ENCODE measurements around the gene PTX3. TPM values are rescaled to one million over a fixed set of nuclear protein-coding genes. Genes with fewer than 3 reads are reported as not detected.

The PTX3 gene
- total and polyA plus RNA-seq, 2 of the 13 experiments (the other 11 are each of a cell fraction or from before 2014, with no cell fraction given) = not detected

GRCh38 chr3:157408499-157409149 is 28.0 kb upstream of the PTX3 start:
- Histone ChIP-seq H3K4me2 (ENCODE audit: low read depth, low read length) (no peak overlapping the region), H3K9me3 (ENCODE audit: low read length) (no peaks in the 10 kb centered on the region), H4K20me1 (ENCODE audit: insufficient read depth, low read length) (no peaks in the 10 kb centered on the region), H3K4me3 (replicated peaks in 1 of 3; ENCODE audit: insufficient read depth in 1 of 3, low read depth in 2 of 3, low read length in 3 of 3) (no peak overlapping the region), H3K27ac (ENCODE audit: extremely low read length, insufficient read depth, low read length) (no peak overlapping the region), H3K4me1 (ENCODE audit: insufficient read depth, low read length) (no peaks in the 10 kb centered on the region), H3K36me3 (replicated peaks in 1 of 2; ENCODE audit: control insufficient read depth in 1 of 2, insufficient read depth in 2 of 2, low read length in 2 of 2) (no peaks in the 10 kb centered on the region), H3K9ac (ENCODE audit: insufficient read depth, low read depth, low read length) (no peak overlapping the region), H3K79me2 (ENCODE audit: insufficient read depth, low read length) (no peaks in the 10 kb centered on the region), H2AFZ (ENCODE audit: low read length) (no peak overlapping the region), H3K27me3 (ENCODE audit: control insufficient read depth in 1 of 2, insufficient read depth in 2 of 2, low read length in 2 of 2) (no peaks in the 10 kb centered on the region)
- ATAC-seq (no peak), DNase-seq (ENCODE audit: low spot score) (no peak), FAIRE-seq (no peak)
- BruUV-seq (replicated peaks) = no TSS peak
- 3% methylated on average over 4 of the region's 4 CpGs for WGBS (ENCODE audit: low lambda C conversion rate)
- POLR2A ChIA-PET = no interaction called here
- CTCF ChIA-PET (ENCODE audit: low intra/inter-chr PET ratio, low total read pairs) = no interaction called here
- in situ Hi-C loops (cut with HindIII; ENCODE audit: extremely low pct_ligation_motif_present, low pct_unique_long_range_greater_than_20kb) = no loop called here
- no peak for TF ChIP-seq SAFB2 (CRISPR knock-in tag; IDR thresholded peaks at IDR 0.05; ENCODE audit: borderline replicate concordance, low read depth)
- TF ChIP-seq ZNF350 (CRISPR knock-in tag; IDR thresholded peaks at IDR 0.05; ENCODE audit: borderline replicate concordance, low read depth) = no peak
- intact Hi-C loops (cut with micrococcal nuclease; ENCODE audit: unreplicated experiment) = no loop called here

DNA sequence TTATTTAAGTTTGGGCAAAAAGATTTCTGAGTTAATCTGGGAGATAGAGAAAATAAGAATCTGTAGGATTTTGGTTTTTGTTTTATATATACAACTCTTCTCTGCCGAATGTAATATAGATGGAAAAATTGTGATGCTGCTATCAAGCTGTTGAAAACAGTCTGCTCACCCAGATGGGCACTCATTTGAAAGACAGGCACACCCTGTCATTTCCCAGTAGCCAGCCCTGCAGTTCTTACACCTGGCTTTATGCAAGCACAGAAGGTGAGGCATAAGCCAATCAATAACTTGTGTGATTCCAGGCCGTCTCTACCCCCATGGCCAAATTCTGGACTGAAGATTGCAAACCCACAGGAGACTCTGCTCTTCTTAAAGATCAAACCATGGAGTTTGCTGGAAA is 27.1 kb upstream of the PTX3 start:
- no peaks in the 10 kb centered on the region for H4K20me1 ChIP-seq (ENCODE audit: insufficient read depth, low read length)
- FAIRE-seq (no peak), DNase-seq (ENCODE audit: low spot score) (no peak), ATAC-seq (no peak)
- no peak overlapping the region for H3K9ac ChIP-seq (ENCODE audit: insufficient read depth, low read depth, low read length)
- no peak overlapping the region for H2AFZ ChIP-seq (ENCODE audit: low read length)
- POLR2A ChIA-PET = no interaction called here
- H3K79me2 ChIP-seq (ENCODE audit: insufficient read depth, low read length) = no peaks in the 10 kb centered on the region
- intact Hi-C loops (cut with micrococcal nuclease; ENCODE audit: unreplicated experiment) (no loop called here), in situ Hi-C loops (cut with HindIII; ENCODE audit: extremely low pct_ligation_motif_present, low pct_unique_long_range_greater_than_20kb) (no loop called here)
- no peaks in the 10 kb centered on the region for H3K36me3 ChIP-seq (replicated peaks in 1 of 2; ENCODE audit: control insufficient read depth in 1 of 2, insufficient read depth in 2 of 2, low read length in 2 of 2)
- no peak overlapping the region for H3K4me2 ChIP-seq (ENCODE audit: low read depth, low read length)
- CTCF ChIA-PET (ENCODE audit: low intra/inter-chr PET ratio, low total read pairs) = no interaction called here
- WGBS (ENCODE audit: low lambda C conversion rate) = 2% methylated on average over 2 of the region's 2 CpGs
- no peaks in the 10 kb centered on the region for H3K4me1 ChIP-seq (ENCODE audit: insufficient read depth, low read length)
- H3K27me3 ChIP-seq (ENCODE audit: control insufficient read depth in 1 of 2, insufficient read depth in 2 of 2, low read length in 2 of 2) = no peaks in the 10 kb centered on the region
- no peak overlapping the region for H3K4me3 ChIP-seq (replicated peaks in 1 of 3; ENCODE audit: insufficient read depth in 1 of 3, low read depth in 2 of 3, low read length in 3 of 3)
- H3K9me3 ChIP-seq (ENCODE audit: low read length) = no peaks in the 10 kb centered on the region
- no TSS peak for BruUV-seq (replicated peaks)
- H3K27ac ChIP-seq (ENCODE audit: extremely low read length, insufficient read depth, low read length) = no peak overlapping the region
- TF ChIP-seq THYN1 (CRISPR knock-in tag; IDR thresholded peaks at IDR 0.05; ENCODE audit: borderline replicate concordance, low read depth) = no peak
- no peak for TF ChIP-seq FOXO1 (CRISPR knock-in tag; IDR thresholded peaks at IDR 0.05)
- no peak for TF ChIP-seq RAD51 (IDR thresholded peaks at IDR 0.05; ENCODE audit: borderline replicate concordance)
- TF ChIP-seq, protein P1, sequence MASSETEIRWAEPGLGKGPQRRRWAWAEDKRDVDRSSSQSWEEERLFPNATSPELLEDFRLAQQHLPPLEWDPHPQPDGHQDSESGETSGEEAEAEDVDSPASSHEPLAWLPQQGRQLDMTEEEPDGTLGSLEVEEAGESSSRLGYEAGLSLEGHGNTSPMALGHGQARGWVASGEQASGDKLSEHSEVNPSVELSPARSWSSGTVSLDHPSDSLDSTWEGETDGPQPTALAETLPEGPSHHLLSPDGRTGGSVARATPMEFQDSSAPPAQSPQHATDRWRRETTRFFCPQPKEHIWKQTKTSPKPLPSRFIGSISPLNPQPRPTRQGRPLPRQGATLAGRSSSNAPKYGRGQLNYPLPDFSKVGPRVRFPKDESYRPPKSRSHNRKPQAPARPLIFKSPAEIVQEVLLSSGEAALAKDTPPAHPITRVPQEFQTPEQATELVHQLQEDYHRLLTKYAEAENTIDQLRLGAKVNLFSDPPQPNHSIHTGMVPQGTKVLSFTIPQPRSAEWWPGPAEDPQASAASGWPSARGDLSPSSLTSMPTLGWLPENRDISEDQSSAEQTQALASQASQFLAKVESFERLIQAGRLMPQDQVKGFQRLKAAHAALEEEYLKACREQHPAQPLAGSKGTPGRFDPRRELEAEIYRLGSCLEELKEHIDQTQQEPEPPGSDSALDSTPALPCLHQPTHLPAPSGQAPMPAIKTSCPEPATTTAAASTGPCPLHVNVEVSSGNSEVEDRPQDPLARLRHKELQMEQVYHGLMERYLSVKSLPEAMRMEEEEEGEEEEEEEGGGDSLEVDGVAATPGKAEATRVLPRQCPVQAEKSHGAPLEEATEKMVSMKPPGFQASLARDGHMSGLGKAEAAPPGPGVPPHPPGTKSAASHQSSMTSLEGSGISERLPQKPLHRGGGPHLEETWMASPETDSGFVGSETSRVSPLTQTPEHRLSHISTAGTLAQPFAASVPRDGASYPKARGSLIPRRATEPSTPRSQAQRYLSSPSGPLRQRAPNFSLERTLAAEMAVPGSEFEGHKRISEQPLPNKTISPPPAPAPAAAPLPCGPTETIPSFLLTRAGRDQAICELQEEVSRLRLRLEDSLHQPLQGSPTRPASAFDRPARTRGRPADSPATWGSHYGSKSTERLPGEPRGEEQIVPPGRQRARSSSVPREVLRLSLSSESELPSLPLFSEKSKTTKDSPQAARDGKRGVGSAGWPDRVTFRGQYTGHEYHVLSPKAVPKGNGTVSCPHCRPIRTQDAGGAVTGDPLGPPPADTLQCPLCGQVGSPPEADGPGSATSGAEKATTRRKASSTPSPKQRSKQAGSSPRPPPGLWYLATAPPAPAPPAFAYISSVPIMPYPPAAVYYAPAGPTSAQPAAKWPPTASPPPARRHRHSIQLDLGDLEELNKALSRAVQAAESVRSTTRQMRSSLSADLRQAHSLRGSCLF (CRISPR knock-in tag; IDR thresholded peaks at IDR 0.05; ENCODE audit: borderline replicate concordance) = no peak
- TF ChIP-seq ZNF670 (CRISPR knock-in tag; IDR thresholded peaks at IDR 0.05; ENCODE audit: borderline replicate concordance) = no peak
